ENCODE measurements around the gene UGT2B10.
"Not testable (repeated sequence)": the region's sequence is repeated elsewhere in the genome, so short reads cannot be mapped to it uniquely, and the experiment has no call there.

UGT2B10 gene

GRCh38 chr4:68815617-68816409 is at the start of gene UGT2B10:
Gene UGT2B10, plus strand, starts transcription at chr4:68815994. Its CDS starts 26 bp downstream, at chr4:68816020.
- not testable (repeated sequence) for H3K9me3 ChIP-seq (ENCODE audit: control insufficient read depth, insufficient read depth, low read length); H3K36me3 ChIP-seq (ENCODE audit: control insufficient read depth, insufficient read depth, low read length); H3K27ac ChIP-seq (ENCODE audit: low read length); H3K27me3 ChIP-seq (ENCODE audit: control insufficient read depth, insufficient read depth, low read length); H3K4me3 ChIP-seq (ENCODE audit: low read length); DNase-seq (ENCODE audit: low read depth, low spot score); H3K4me1 ChIP-seq (ENCODE audit: control insufficient read depth, insufficient read depth, low read length)
- WGBS (ENCODE audit: insufficient coverage, insufficient read length) = no CpG with 5 or more reads among the region's 4 CpGs

- H3K27ac ChIP-seq (ENCODE audit: low read length); H3K36me3 ChIP-seq (ENCODE audit: control insufficient read depth, insufficient read depth, low read length); H3K27me3 ChIP-seq (ENCODE audit: control insufficient read depth, insufficient read depth, low read length); H3K4me1 ChIP-seq (ENCODE audit: control insufficient read depth, insufficient read depth, low read length); H3K4me3 ChIP-seq (ENCODE audit: low read length); DNase-seq (ENCODE audit: low read depth, low spot score); H3K9me3 ChIP-seq (ENCODE audit: control insufficient read depth, insufficient read depth, low read length): not testable (repeated sequence)
Measured at GRCh38 chr4:68771836-68772235, 44.0 kb upstream of the UGT2B10 start.

GRCh38 chr4:68773699-68774098 is 42.1 kb upstream of the UGT2B10 start:
- Histone ChIP-seq H3K4me1 (ENCODE audit: control insufficient read depth, insufficient read depth, low read length) (no peaks in the 10 kb centered on the region), H3K27me3 (ENCODE audit: control insufficient read depth, insufficient read depth, low read length) (no peaks in the 10 kb centered on the region), H3K4me3 (ENCODE audit: low read length) (no peak overlapping the region), H3K9me3 (ENCODE audit: control insufficient read depth, insufficient read depth, low read length) (no peaks in the 10 kb centered on the region), H3K27ac (ENCODE audit: low read length) (no peak overlapping the region), H3K36me3 (ENCODE audit: control insufficient read depth, insufficient read depth, low read length) (no peaks in the 10 kb centered on the region)
- DNase-seq (ENCODE audit: low read depth, low spot score) = no peak
- no CpG with 5 or more reads among the region's 5 CpGs for WGBS (ENCODE audit: insufficient coverage, insufficient read length)

- Histone ChIP-seq H3K4me1 (ENCODE audit: control insufficient read depth, insufficient read depth, low read length) (no peaks in the 10 kb centered on the region), H3K27me3 (ENCODE audit: control insufficient read depth, insufficient read depth, low read length) (no peaks in the 10 kb centered on the region), H3K9me3 (ENCODE audit: control insufficient read depth, insufficient read depth, low read length) (no peaks in the 10 kb centered on the region), H3K4me3 (ENCODE audit: low read length) (no peak overlapping the region), H3K27ac (ENCODE audit: low read length) (no peak overlapping the region), H3K36me3 (ENCODE audit: control insufficient read depth, insufficient read depth, low read length) (no peaks in the 10 kb centered on the region)
- DNase-seq (ENCODE audit: low read depth, low spot score) = no peak
- no CpG with 5 or more reads among the region's 1 CpG for WGBS (ENCODE audit: insufficient coverage, insufficient read length)
Measured at GRCh38 chr4:68780232-68780631, 35.6 kb upstream of the UGT2B10 start.

GRCh38 chr4:68797048-68797447 is 18.7 kb upstream of the UGT2B10 start:
- no peaks in the 10 kb centered on the region for H3K27me3 ChIP-seq (ENCODE audit: control insufficient read depth, insufficient read depth, low read length)
- DNase-seq (ENCODE audit: low read depth, low spot score) = no peak
- no peaks in the 10 kb centered on the region for H3K36me3 ChIP-seq (ENCODE audit: control insufficient read depth, insufficient read depth, low read length)
- H3K4me1 ChIP-seq (ENCODE audit: control insufficient read depth, insufficient read depth, low read length) = no peaks in the 10 kb centered on the region
- H3K27ac ChIP-seq (ENCODE audit: low read length) = no peak overlapping the region
- no peak overlapping the region for H3K4me3 ChIP-seq (ENCODE audit: low read length)
- no CpG with 5 or more reads among the region's 1 CpG for WGBS (ENCODE audit: insufficient coverage, insufficient read length)
- H3K9me3 ChIP-seq (ENCODE audit: control insufficient read depth, insufficient read depth, low read length) = no peaks in the 10 kb centered on the region

- Histone ChIP-seq H3K4me3 (ENCODE audit: low read length) (no peak overlapping the region), H3K4me1 (ENCODE audit: control insufficient read depth, insufficient read depth, low read length) (no peaks in the 10 kb centered on the region), H3K9me3 (ENCODE audit: control insufficient read depth, insufficient read depth, low read length) (no peaks in the 10 kb centered on the region), H3K27ac (ENCODE audit: low read length) (no peak overlapping the region), H3K36me3 (ENCODE audit: control insufficient read depth, insufficient read depth, low read length) (no peaks in the 10 kb centered on the region), H3K27me3 (ENCODE audit: control insufficient read depth, insufficient read depth, low read length) (no peaks in the 10 kb centered on the region)
- no peak for DNase-seq (ENCODE audit: low read depth, low spot score)
- WGBS (ENCODE audit: insufficient coverage, insufficient read length) = no CpG with 5 or more reads among the region's 3 CpGs
Measured at GRCh38 chr4:68797618-68798017, 18.2 kb upstream of the UGT2B10 start.

- Histone ChIP-seq H3K27me3 (ENCODE audit: control insufficient read depth, insufficient read depth, low read length) (no peaks in the 10 kb centered on the region), H3K4me3 (ENCODE audit: low read length) (no peak overlapping the region), H3K9me3 (ENCODE audit: control insufficient read depth, insufficient read depth, low read length) (no peaks in the 10 kb centered on the region), H3K27ac (ENCODE audit: low read length) (no peak overlapping the region), H3K4me1 (ENCODE audit: control insufficient read depth, insufficient read depth, low read length) (no peaks in the 10 kb centered on the region), H3K36me3 (ENCODE audit: control insufficient read depth, insufficient read depth, low read length) (no peaks in the 10 kb centered on the region)
- WGBS (ENCODE audit: insufficient coverage, insufficient read length) = no CpG with 5 or more reads among the region's 4 CpGs
- DNase-seq (ENCODE audit: low read depth, low spot score) = no peak
Measured at GRCh38 chr4:68803013-68803412, 12.8 kb upstream of the UGT2B10 start.

GRCh38 chr4:68808060-68808459 is 7.7 kb upstream of the UGT2B10 start:
- no peaks in the 10 kb centered on the region for H3K9me3 ChIP-seq (ENCODE audit: control insufficient read depth, insufficient read depth, low read length)
- H3K4me3 ChIP-seq (ENCODE audit: low read length) = no peak overlapping the region
- no peak overlapping the region for H3K27ac ChIP-seq (ENCODE audit: low read length)
- H3K27me3 ChIP-seq (ENCODE audit: control insufficient read depth, insufficient read depth, low read length) = no peaks in the 10 kb centered on the region
- no peaks in the 10 kb centered on the region for H3K4me1 ChIP-seq (ENCODE audit: control insufficient read depth, insufficient read depth, low read length)
- DNase-seq (ENCODE audit: low read depth, low spot score) = no peak
- no CpG with 5 or more reads among the region's 2 CpGs for WGBS (ENCODE audit: insufficient coverage, insufficient read length)
- no peaks in the 10 kb centered on the region for H3K36me3 ChIP-seq (ENCODE audit: control insufficient read depth, insufficient read depth, low read length)

- Histone ChIP-seq H3K27ac (ENCODE audit: low read length) (no peak overlapping the region), H3K9me3 (ENCODE audit: control insufficient read depth, insufficient read depth, low read length) (no peaks in the 10 kb centered on the region), H3K27me3 (ENCODE audit: control insufficient read depth, insufficient read depth, low read length) (no peaks in the 10 kb centered on the region), H3K4me1 (ENCODE audit: control insufficient read depth, insufficient read depth, low read length) (no peaks in the 10 kb centered on the region), H3K4me3 (ENCODE audit: low read length) (no peak overlapping the region), H3K36me3 (ENCODE audit: control insufficient read depth, insufficient read depth, low read length) (no peaks in the 10 kb centered on the region)
- WGBS (ENCODE audit: insufficient coverage, insufficient read length) = no CpG with 5 or more reads among the region's 2 CpGs
- no peak for DNase-seq (ENCODE audit: low read depth, low spot score)
Measured at GRCh38 chr4:68810919-68811318, 4.9 kb upstream of the UGT2B10 start.

- not testable (repeated sequence) for H3K27me3 ChIP-seq (ENCODE audit: control insufficient read depth, insufficient read depth, low read length); H3K4me3 ChIP-seq (ENCODE audit: low read length); H3K27ac ChIP-seq (ENCODE audit: low read length); H3K4me1 ChIP-seq (ENCODE audit: control insufficient read depth, insufficient read depth, low read length); DNase-seq (ENCODE audit: low read depth, low spot score); H3K36me3 ChIP-seq (ENCODE audit: control insufficient read depth, insufficient read depth, low read length); H3K9me3 ChIP-seq (ENCODE audit: control insufficient read depth, insufficient read depth, low read length)
- no CpG with 5 or more reads among the region's 5 CpGs for WGBS (ENCODE audit: insufficient coverage, insufficient read length)
Measured at GRCh38 chr4:68816410-68817265, 844 bp downstream of the UGT2B10 start.
